Measurements from ENCODE around the gene EYA3. TPM values are rescaled to one million over a fixed set of nuclear protein-coding genes. Genes with fewer than 3 reads are reported as not detected.

Gene EYA3
- total RNA-seq, 1 donor from 2014 or later: 25.3 TPM

- no peak overlapping the region for H3K4me3 Mint-ChIP-seq (ENCODE audit: unreplicated experiment)
- no peaks in the 10 kb centered on the region for H3K9me3 Mint-ChIP-seq (ENCODE audit: unreplicated experiment)
- H3K36me3 Mint-ChIP-seq (ENCODE audit: unreplicated experiment): no peaks in the 10 kb centered on the region
- H3K4me1 Mint-ChIP-seq (ENCODE audit: low read depth, unreplicated experiment): peaks cover 6% of the 10 kb centered on the region
- H3K27ac Mint-ChIP-seq (ENCODE audit: unreplicated experiment): no peak overlapping the region
- TF ChIP-seq CTCF (IDR thresholded peaks at IDR 0.05; ENCODE audit: partially characterized antibody, unreplicated experiment): no peak
- no peak for DNase-seq
- H3K27me3 Mint-ChIP-seq (ENCODE audit: unreplicated experiment): peaks cover 4% of the 10 kb centered on the region
Observed at GRCh38 chr1:27938488-27938887, 149.9 kb downstream of the EYA3 start.

GRCh38 chr1:27937524-27937836 lies 150.9 kb downstream of the EYA3 start:
- Mint-ChIP-seq H3K27me3 (ENCODE audit: unreplicated experiment) (peaks cover 3% of the 10 kb centered on the region), H3K4me1 (ENCODE audit: low read depth, unreplicated experiment) (peaks cover 6% of the 10 kb centered on the region), H3K9me3 (ENCODE audit: unreplicated experiment) (peaks cover under 1% of the 10 kb centered on the region), H3K27ac (ENCODE audit: unreplicated experiment) (no peak overlapping the region), H3K36me3 (ENCODE audit: unreplicated experiment) (no peaks in the 10 kb centered on the region), H3K4me3 (ENCODE audit: unreplicated experiment) (no peak overlapping the region)
- no peak for DNase-seq
- no peak for TF ChIP-seq CTCF (IDR thresholded peaks at IDR 0.05; ENCODE audit: partially characterized antibody, unreplicated experiment)

GRCh38 chr1:27936370-27936769 lies 152.0 kb downstream of the EYA3 start:
- H3K27ac Mint-ChIP-seq (ENCODE audit: unreplicated experiment): no peak overlapping the region
- H3K9me3 Mint-ChIP-seq (ENCODE audit: unreplicated experiment): peaks cover 4% of the 10 kb centered on the region
- H3K27me3 Mint-ChIP-seq (ENCODE audit: unreplicated experiment): peaks cover 3% of the 10 kb centered on the region

GRCh38 chr1:27935721-27936120 lies 152.7 kb downstream of the EYA3 start:
- peaks cover 6% of the 10 kb centered on the region for H3K4me1 Mint-ChIP-seq (ENCODE audit: low read depth, unreplicated experiment)
- H3K27ac Mint-ChIP-seq (ENCODE audit: unreplicated experiment): no peak overlapping the region
- no peak for TF ChIP-seq CTCF (IDR thresholded peaks at IDR 0.05; ENCODE audit: partially characterized antibody, unreplicated experiment)
- H3K36me3 Mint-ChIP-seq (ENCODE audit: unreplicated experiment): no peaks in the 10 kb centered on the region
- DNase-seq: no peak
- H3K9me3 Mint-ChIP-seq (ENCODE audit: unreplicated experiment): peaks cover 4% of the 10 kb centered on the region
- H3K4me3 Mint-ChIP-seq (ENCODE audit: unreplicated experiment): peak overlapping the region; percentile 9
- peaks cover 3% of the 10 kb centered on the region for H3K27me3 Mint-ChIP-seq (ENCODE audit: unreplicated experiment)

More at GRCh38 chr1:27936370-27936769, 152.0 kb downstream of the EYA3 start:
- DNase-seq: no peak
- peaks cover 6% of the 10 kb centered on the region for H3K4me1 Mint-ChIP-seq (ENCODE audit: low read depth, unreplicated experiment)
- H3K4me3 Mint-ChIP-seq (ENCODE audit: unreplicated experiment): no peak overlapping the region
- no peaks in the 10 kb centered on the region for H3K36me3 Mint-ChIP-seq (ENCODE audit: unreplicated experiment)
- TF ChIP-seq CTCF (IDR thresholded peaks at IDR 0.05; ENCODE audit: partially characterized antibody, unreplicated experiment): no peak

GRCh38 chr1:27934818-27935549 lies 153.4 kb downstream of the EYA3 start, which contains the start of gene SMPDL3B:
TSS of gene SMPDL3B (plus strand) at chr1:27935000. CDS start at chr1:27935184, 184 bp downstream.
- no peaks in the 10 kb centered on the region for H3K36me3 Mint-ChIP-seq (ENCODE audit: unreplicated experiment)
- peak within 1 kb of the TSS; percentile 73 for H3K4me3 Mint-ChIP-seq (ENCODE audit: unreplicated experiment)
- peaks cover 6% of the 10 kb centered on the region for H3K4me1 Mint-ChIP-seq (ENCODE audit: low read depth, unreplicated experiment)
- no peak for TF ChIP-seq CTCF (IDR thresholded peaks at IDR 0.05; ENCODE audit: partially characterized antibody, unreplicated experiment)
- H3K9me3 Mint-ChIP-seq (ENCODE audit: unreplicated experiment): peaks cover 4% of the 10 kb centered on the region
- peaks cover 3% of the 10 kb centered on the region for H3K27me3 Mint-ChIP-seq (ENCODE audit: unreplicated experiment)
- DNase-seq: no peak
- no peak within 1 kb of the TSS for H3K27ac Mint-ChIP-seq (ENCODE audit: unreplicated experiment)

Measured in glutamatergic neuron (in vitro differentiated cells).